GM18873 (cell line): Measurements from ENCODE around the gene SLC41A2.
"Not testable (repeated sequence)": the region's sequence is repeated elsewhere in the genome, so short reads cannot be mapped to it uniquely, and the experiment has no call there.

Experiments
- ATAC-seq: cut with Tn5 transposase; IDR thresholded peaks from one replicate; pipeline ENCODE4 v1.9.1; 2021; ENCODE audit warnings: mild to moderate bottlenecking, moderate library complexity, moderate number of reproducible peaks; ENCODE audit not compliant: unreplicated experiment, low FRiP score

The SLC41A2 gene

DNA sequence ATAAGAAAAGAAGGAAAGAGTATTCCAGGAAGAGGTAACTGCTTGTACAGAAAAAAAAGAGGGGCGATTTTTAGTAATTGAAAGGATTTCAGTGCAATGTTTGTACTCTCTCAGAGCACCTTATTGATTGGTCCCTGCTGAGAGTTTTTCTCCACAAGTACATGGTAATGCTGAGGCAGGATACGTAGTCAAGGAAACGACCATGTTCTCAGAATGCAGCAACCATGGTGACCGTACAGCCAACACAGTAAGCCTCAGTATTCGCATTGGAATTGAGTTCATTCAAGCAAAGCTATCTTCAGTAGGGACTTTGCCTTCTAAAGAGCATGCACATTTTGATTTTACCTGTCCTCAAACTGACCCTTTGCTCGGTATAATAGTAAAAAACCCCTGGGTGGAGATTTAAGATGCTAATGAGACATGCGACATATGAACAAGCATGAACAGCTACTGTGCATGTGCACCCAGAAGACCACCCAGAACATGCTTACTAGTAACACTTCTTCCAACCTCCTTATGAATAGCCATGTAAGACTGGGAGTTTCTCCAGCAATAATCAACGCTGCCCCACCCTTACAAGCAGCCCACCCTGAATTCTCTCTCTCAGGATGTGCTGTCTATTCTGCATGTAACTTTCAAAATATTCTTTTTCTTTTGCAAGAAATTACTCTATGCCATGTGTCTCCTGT, 6.2 kb upstream of the SLC41A2 start:
- ATAC-seq, result no peak

- ATAC-seq, result no peak
Observed at GRCh38 chr12:104963757-104964156, 5.7 kb upstream of the SLC41A2 start.

DNA sequence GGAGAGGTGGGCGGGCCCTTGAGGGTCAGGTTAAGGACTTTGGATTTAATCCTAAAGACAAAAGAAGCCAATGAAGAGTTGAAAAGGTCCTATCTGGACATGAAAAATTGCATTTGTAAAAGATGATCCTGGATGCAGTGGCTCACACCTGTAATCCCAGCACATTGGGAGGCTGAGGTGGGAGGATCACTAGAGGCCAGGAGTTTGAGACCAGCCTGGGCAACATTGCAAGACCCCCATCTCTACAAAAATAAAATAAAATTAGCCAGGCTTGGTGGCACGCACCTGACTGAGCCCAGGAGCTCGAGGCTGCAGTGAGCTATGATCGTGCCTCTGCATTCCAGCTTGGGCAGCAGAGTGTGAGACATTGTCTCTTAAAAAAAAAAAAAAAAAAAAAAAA, 2.4 kb upstream of the SLC41A2 start:
- ATAC-seq, result no peak

DNA sequence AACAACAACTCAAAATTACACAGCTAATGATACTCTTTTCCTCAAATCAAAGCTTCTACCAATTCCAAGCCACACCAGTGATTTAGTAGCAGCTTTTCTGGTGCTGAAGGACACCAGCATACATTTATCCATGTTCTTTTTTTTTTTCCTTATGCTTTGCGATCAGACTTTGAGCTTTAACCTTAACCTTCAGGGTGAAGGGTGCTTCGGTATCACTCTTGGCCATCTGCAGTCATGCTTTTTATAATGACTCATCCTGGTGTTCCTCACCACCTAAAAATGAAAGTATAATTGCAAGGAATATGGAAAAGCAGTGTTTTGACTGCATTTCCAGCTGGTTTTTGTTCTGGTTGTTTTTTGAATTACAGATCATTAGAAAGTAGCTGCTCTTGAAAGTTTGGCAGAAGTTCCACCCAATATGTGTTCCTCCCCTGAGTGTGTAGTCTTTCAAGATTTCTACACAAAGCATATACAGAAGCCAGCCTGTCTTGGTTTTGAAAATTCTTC, 1.3 kb upstream of the SLC41A2 start:
- no peak for ATAC-seq

GRCh38 chr12:104958805-104959334, 780 bp upstream of the SLC41A2 start:
- no peak for ATAC-seq

DNA sequence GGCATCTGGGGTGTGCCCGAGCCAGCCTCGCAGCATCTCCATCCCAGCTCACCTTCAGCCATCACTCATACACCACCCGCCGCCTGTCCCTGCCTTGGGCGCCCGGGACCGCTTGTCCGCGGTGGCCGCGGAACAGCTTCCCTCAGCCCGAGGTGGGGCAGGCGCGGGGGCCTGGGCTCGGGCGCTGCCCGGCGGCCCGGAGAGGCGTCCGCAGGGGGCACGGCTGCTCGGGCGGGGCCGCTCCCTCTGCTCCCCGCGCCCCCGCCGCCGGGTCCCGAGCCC, 430 bp downstream of the SLC41A2 start:
- ATAC-seq, result peak; percentile 17

- ATAC-seq, result no peak
Observed at GRCh38 chr12:104956870-104957718, 996 bp downstream of the SLC41A2 start.

GRCh38 chr12:104955703-104956102, 2.4 kb downstream of the SLC41A2 start:
- no peak for ATAC-seq

DNA sequence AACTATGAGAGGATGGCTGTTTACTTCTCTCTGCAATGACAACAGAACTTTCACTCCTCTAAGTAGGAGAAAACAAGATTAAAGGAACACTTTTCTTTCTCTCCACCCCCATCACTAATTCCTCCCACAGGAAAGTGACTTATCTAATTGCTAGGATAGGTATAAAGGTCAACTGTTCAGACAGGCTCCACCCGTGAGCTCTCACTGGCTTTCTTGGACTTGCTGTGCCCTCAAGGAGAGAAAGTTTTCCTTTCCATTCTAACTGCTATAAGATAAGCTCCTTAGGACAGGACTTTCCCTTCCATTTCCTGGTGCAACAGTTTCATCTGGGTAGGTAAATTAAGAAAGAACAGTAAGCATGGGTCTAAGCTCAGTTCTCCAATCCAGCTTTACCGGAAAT, 4.8 kb downstream of the SLC41A2 start:
- ATAC-seq, result no peak

DNA sequence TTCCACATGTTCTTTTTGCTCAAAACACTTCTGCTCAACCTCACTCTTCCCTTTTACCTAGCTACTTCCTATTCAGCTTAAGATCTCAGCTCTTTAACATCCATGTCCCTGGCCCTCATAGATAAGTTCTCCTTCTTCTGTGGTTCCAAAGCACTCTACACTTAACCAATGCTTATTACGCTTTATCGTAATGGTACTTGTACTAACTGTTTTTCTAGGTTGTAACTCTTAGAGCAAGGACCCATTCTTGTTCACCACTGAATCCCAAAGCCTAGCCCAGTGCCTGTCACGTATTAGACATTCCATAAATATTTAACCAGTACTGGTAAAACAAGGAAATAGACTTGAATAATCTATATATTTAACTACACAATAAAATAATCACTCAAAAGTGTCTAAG, 5.3 kb downstream of the SLC41A2 start:
- ATAC-seq, result no peak

GRCh38 chr12:104951759-104952509, 6.2 kb downstream of the SLC41A2 start:
- ATAC-seq, result no peak

- ATAC-seq, result not testable (repeated sequence)
Observed at GRCh38 chr12:104948716-104949115, 9.4 kb downstream of the SLC41A2 start.

DNA sequence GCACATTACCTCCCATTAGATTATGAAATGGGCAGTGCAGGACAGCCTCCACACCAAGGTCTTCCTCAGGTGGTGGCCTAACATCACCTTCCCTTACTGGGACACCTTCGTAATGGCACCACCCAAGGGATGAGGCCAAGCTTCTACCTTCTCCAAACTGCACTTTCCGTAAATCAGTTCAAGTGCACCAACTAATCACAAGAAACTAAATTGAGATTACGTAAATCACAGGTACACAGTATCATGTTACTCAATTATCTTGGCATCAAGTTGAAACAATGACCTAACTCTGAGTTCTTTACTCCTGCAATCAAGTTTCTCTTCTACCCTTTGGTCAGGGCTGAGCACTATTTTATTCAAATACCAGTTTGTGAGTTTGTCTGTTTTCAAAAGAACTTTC, 13.8 kb downstream of the SLC41A2 start:
- ATAC-seq, result no peak

GRCh38 chr12:104943401-104943800, 14.7 kb downstream of the SLC41A2 start:
- not testable (repeated sequence) for ATAC-seq

DNA sequence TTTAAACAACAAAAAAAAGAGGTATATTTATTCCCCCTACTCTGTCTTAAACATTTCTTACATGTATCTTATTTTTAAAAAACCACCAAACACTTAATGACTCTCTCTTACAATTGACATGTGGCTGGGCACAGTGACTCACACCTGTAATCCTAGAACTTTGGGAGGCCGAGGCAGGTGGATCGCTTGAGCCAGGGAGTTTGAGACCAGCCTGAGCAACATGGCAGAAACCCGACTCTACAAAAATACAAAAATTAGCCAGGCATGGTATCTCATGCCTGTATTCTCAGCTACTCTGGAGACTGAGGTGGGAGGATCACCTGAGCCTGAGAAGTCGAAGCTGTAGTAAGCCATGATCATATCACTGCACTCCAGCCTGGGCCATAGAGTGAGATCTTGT, 16.0 kb downstream of the SLC41A2 start:
- no peak for ATAC-seq

- no peak for ATAC-seq
Observed at GRCh38 chr12:104941454-104941853, 16.6 kb downstream of the SLC41A2 start.

DNA sequence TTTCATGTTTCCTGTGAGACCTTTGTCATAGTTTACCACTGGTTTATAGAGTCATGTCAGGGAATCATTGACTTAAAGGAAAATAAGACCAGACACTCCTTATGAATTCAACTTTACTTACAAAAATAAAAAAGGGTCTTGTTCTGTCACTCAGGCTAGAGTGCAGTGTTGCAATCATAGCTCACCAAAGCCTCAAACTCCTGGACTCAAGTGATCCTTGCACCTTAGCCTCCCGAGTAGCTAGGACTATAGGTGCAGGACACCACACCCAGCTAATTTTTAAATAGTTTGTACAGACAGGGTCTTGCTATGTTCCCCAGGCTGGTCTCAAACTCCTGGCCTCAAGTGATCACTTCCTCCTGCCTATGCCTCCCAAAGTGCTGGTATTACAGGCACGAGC, 19.0 kb downstream of the SLC41A2 start:
- ATAC-seq, result no peak

DNA sequence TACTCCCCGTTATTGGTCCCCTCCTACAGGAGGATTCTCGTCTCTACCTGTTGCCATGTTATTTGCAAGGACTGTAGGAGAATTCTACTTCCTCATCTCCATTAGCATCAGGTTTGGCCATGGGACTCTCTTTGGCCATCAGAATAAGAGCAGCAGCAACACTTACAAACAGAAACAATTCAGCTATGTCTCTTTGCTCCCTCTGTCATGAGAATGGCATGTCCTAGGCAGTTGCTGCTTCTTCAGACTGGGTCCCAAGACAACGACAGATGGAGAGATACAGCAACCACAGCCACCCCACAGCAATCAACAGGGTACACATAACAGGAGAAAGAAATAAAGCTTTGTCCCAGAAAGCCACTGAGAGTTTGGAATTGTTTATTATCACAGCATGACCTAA, 19.7 kb downstream of the SLC41A2 start:
- ATAC-seq, result no peak

DNA sequence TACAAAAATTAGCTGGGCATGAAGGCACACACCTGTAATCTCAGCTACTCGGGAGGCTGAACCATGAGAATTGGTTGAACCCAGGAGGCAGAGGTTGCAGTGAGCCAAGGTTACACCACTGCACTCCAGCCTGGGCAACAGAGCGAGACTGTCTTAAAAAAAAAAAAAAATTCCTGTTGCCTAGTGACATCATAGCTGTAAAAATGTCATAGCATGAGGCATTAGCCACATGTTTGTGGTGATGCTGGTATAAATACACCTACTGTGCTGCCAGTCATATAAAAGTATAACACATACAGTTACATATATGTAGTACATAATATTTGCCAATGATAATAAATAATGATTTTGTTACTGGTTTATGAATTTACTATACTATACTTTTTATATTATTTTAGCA, 22.2 kb downstream of the SLC41A2 start:
- ATAC-seq, result no peak

GRCh38 chr12:104933778-104934177, 24.3 kb downstream of the SLC41A2 start:
- ATAC-seq, result no peak

GRCh38 chr12:104933128-104933527, 25.0 kb downstream of the SLC41A2 start:
- no peak for ATAC-seq
